ENCODE measurements around the gene TMEM271. TPM values are rescaled to one million over a fixed set of nuclear protein-coding genes. Genes with fewer than 3 reads are reported as not detected.

Gene TMEM271
- total and polyA plus RNA-seq, 2 donors, result 0.02 to 0.05 TPM

- Histone ChIP-seq H3K27me3 (ENCODE audit: control insufficient read depth in 2 of 2, insufficient read depth in 1 of 2, low read length in 1 of 2) (no peaks in the 10 kb centered on the region), H3K36me3 (ENCODE audit: control insufficient read depth in 2 of 2, insufficient read depth in 2 of 2, low read length in 1 of 2) (peaks cover 51 to 78% of the 10 kb centered on the region in 2 donors), H3K9me3 (ENCODE audit: control insufficient read depth in 2 of 2, insufficient read depth in 1 of 2, low read length in 1 of 2) (no peaks in the 10 kb centered on the region), H3K4me1 (ENCODE audit: control insufficient read depth in 2 of 2, insufficient read depth in 2 of 2, low read length in 2 of 2) (no peaks in the 10 kb centered on the region), H3K4me3 (ENCODE audit: low read length in 2 of 2) (no peak overlapping the region), H3K27ac (ENCODE audit: low read depth in 1 of 2, low read length in 1 of 2) (no peak overlapping the region)
- WGBS, result 97% methylated on average over 17 of the region's 17 CpGs
- DNase-seq (ENCODE audit: low read depth in 6 of 9, low spot score in 9 of 9), result no peak
Measured at GRCh38 chr4:531721-532565, 44.2 kb downstream of the TMEM271 start.

- Histone ChIP-seq H3K4me1 (ENCODE audit: control insufficient read depth in 2 of 2, insufficient read depth in 2 of 2, low read length in 2 of 2) (no peaks in the 10 kb centered on the region), H3K27me3 (ENCODE audit: control insufficient read depth in 2 of 2, insufficient read depth in 1 of 2, low read length in 1 of 2) (no peaks in the 10 kb centered on the region), H3K4me3 (ENCODE audit: low read length in 2 of 2) (no peak overlapping the region), H3K9me3 (ENCODE audit: control insufficient read depth in 2 of 2, insufficient read depth in 1 of 2, low read length in 1 of 2) (no peaks in the 10 kb centered on the region), H3K36me3 (ENCODE audit: control insufficient read depth in 2 of 2, insufficient read depth in 2 of 2, low read length in 1 of 2) (peaks cover 47 to 76% of the 10 kb centered on the region in 2 donors), H3K27ac (ENCODE audit: low read depth in 1 of 2, low read length in 1 of 2) (no peak overlapping the region)
- DNase-seq (ENCODE audit: low read depth in 6 of 9, low spot score in 9 of 9), result no peak
- WGBS, result 97% methylated on average over 11 of the region's 11 CpGs
Measured at GRCh38 chr4:531076-531475, 45.0 kb downstream of the TMEM271 start.

- no peak overlapping the region for H3K27ac ChIP-seq (ENCODE audit: low read depth in 1 of 2, low read length in 1 of 2)
- no peak for DNase-seq (ENCODE audit: low read depth in 6 of 9, low spot score in 9 of 9)
- WGBS, result 92% methylated on average over 17 of the region's 17 CpGs
- H3K9me3 ChIP-seq (ENCODE audit: control insufficient read depth in 2 of 2, insufficient read depth in 1 of 2, low read length in 1 of 2), result no peaks in the 10 kb centered on the region
- no peak overlapping the region for H3K4me3 ChIP-seq (ENCODE audit: low read length in 2 of 2)
- no peaks in the 10 kb centered on the region for H3K27me3 ChIP-seq (ENCODE audit: control insufficient read depth in 2 of 2, insufficient read depth in 1 of 2, low read length in 1 of 2)
- H3K36me3 ChIP-seq (ENCODE audit: control insufficient read depth in 2 of 2, insufficient read depth in 2 of 2, low read length in 1 of 2), result peaks cover 48 to 72% of the 10 kb centered on the region in 2 donors
- no peaks in the 10 kb centered on the region for H3K4me1 ChIP-seq (ENCODE audit: control insufficient read depth in 2 of 2, insufficient read depth in 2 of 2, low read length in 2 of 2)
Measured at GRCh38 chr4:530017-530781, 45.9 kb downstream of the TMEM271 start.

- Histone ChIP-seq H3K9me3 (ENCODE audit: control insufficient read depth in 2 of 2, insufficient read depth in 1 of 2, low read length in 1 of 2) (no peaks in the 10 kb centered on the region), H3K27me3 (ENCODE audit: control insufficient read depth in 2 of 2, insufficient read depth in 1 of 2, low read length in 1 of 2) (no peaks in the 10 kb centered on the region), H3K4me3 (ENCODE audit: low read length in 2 of 2) (no peak overlapping the region), H3K27ac (ENCODE audit: low read depth in 1 of 2, low read length in 1 of 2) (no peak overlapping the region), H3K4me1 (ENCODE audit: control insufficient read depth in 2 of 2, insufficient read depth in 2 of 2, low read length in 2 of 2) (no peaks in the 10 kb centered on the region), H3K36me3 (ENCODE audit: control insufficient read depth in 2 of 2, insufficient read depth in 2 of 2, low read length in 1 of 2) (peaks cover 49 to 72% of the 10 kb centered on the region in 2 donors)
- WGBS, result 98% methylated on average over 8 of the region's 8 CpGs
- DNase-seq (ENCODE audit: low read depth in 6 of 9, low spot score in 9 of 9), result no peak
Measured at GRCh38 chr4:529563-529962, 46.5 kb downstream of the TMEM271 start.

GRCh38 chr4:528835-529234 is 47.3 kb downstream of the TMEM271 start:
- DNase-seq (ENCODE audit: low read depth in 6 of 9, low spot score in 9 of 9), result no peak
- WGBS, result 92% methylated on average over 9 of the region's 9 CpGs
- no peak overlapping the region for H3K27ac ChIP-seq (ENCODE audit: low read depth in 1 of 2, low read length in 1 of 2)
- H3K9me3 ChIP-seq (ENCODE audit: control insufficient read depth in 2 of 2, insufficient read depth in 1 of 2, low read length in 1 of 2), result no peaks in the 10 kb centered on the region
- peaks cover 56 to 72% of the 10 kb centered on the region in 2 donors for H3K36me3 ChIP-seq (ENCODE audit: control insufficient read depth in 2 of 2, insufficient read depth in 2 of 2, low read length in 1 of 2)
- no peak overlapping the region for H3K4me3 ChIP-seq (ENCODE audit: low read length in 2 of 2)
- no peaks in the 10 kb centered on the region for H3K27me3 ChIP-seq (ENCODE audit: control insufficient read depth in 2 of 2, insufficient read depth in 1 of 2, low read length in 1 of 2)
- no peaks in the 10 kb centered on the region for H3K4me1 ChIP-seq (ENCODE audit: control insufficient read depth in 2 of 2, insufficient read depth in 2 of 2, low read length in 2 of 2)

GRCh38 chr4:528296-528695 is 47.8 kb downstream of the TMEM271 start:
- Histone ChIP-seq H3K9me3 (ENCODE audit: control insufficient read depth in 2 of 2, insufficient read depth in 1 of 2, low read length in 1 of 2) (no peaks in the 10 kb centered on the region), H3K27ac (ENCODE audit: low read depth in 1 of 2, low read length in 1 of 2) (no peak overlapping the region), H3K36me3 (ENCODE audit: control insufficient read depth in 2 of 2, insufficient read depth in 2 of 2, low read length in 1 of 2) (peaks cover 61 to 72% of the 10 kb centered on the region in 2 donors), H3K27me3 (ENCODE audit: control insufficient read depth in 2 of 2, insufficient read depth in 1 of 2, low read length in 1 of 2) (no peaks in the 10 kb centered on the region), H3K4me1 (ENCODE audit: control insufficient read depth in 2 of 2, insufficient read depth in 2 of 2, low read length in 2 of 2) (no peaks in the 10 kb centered on the region), H3K4me3 (ENCODE audit: low read length in 2 of 2) (no peak overlapping the region)
- over 99% methylated on average over 10 of the region's 10 CpGs for WGBS
- DNase-seq (ENCODE audit: low read depth in 6 of 9, low spot score in 9 of 9), result no peak

- Histone ChIP-seq H3K27ac (ENCODE audit: low read depth in 1 of 2, low read length in 1 of 2) (no peak overlapping the region), H3K4me3 (ENCODE audit: low read length in 2 of 2) (no peak overlapping the region), H3K9me3 (ENCODE audit: control insufficient read depth in 2 of 2, insufficient read depth in 1 of 2, low read length in 1 of 2) (no peaks in the 10 kb centered on the region), H3K27me3 (ENCODE audit: control insufficient read depth in 2 of 2, insufficient read depth in 1 of 2, low read length in 1 of 2) (no peaks in the 10 kb centered on the region), H3K36me3 (ENCODE audit: control insufficient read depth in 2 of 2, insufficient read depth in 2 of 2, low read length in 1 of 2) (peaks cover 63 to 75% of the 10 kb centered on the region in 2 donors), H3K4me1 (ENCODE audit: control insufficient read depth in 2 of 2, insufficient read depth in 2 of 2, low read length in 2 of 2) (no peaks in the 10 kb centered on the region)
- WGBS, result 98% methylated on average over 21 of the region's 21 CpGs
- DNase-seq (ENCODE audit: low read depth in 6 of 9, low spot score in 9 of 9), result no peak
Measured at GRCh38 chr4:526971-527460, 49.1 kb downstream of the TMEM271 start.

GRCh38 chr4:526189-526909 is 49.7 kb downstream of the TMEM271 start:
- Histone ChIP-seq H3K9me3 (ENCODE audit: control insufficient read depth in 2 of 2, insufficient read depth in 1 of 2, low read length in 1 of 2) (no peaks in the 10 kb centered on the region), H3K27me3 (ENCODE audit: control insufficient read depth in 2 of 2, insufficient read depth in 1 of 2, low read length in 1 of 2) (no peaks in the 10 kb centered on the region), H3K4me1 (ENCODE audit: control insufficient read depth in 2 of 2, insufficient read depth in 2 of 2, low read length in 2 of 2) (no peaks in the 10 kb centered on the region), H3K36me3 (ENCODE audit: control insufficient read depth in 2 of 2, insufficient read depth in 2 of 2, low read length in 1 of 2) (peaks cover 60 to 75% of the 10 kb centered on the region in 2 donors), H3K27ac (ENCODE audit: low read depth in 1 of 2, low read length in 1 of 2) (no peak overlapping the region), H3K4me3 (ENCODE audit: low read length in 2 of 2) (no peak overlapping the region)
- no peak for DNase-seq (ENCODE audit: low read depth in 6 of 9, low spot score in 9 of 9)
- WGBS, result 98% methylated on average over 22 of the region's 22 CpGs

Measured in thymus (tissue), 11 donors.